Myometrial cell (primary cell): ENCODE results near the gene PRR20E. TPM values are rescaled to one million over a fixed set of nuclear protein-coding genes. Genes with fewer than 3 reads are reported as not detected.

ENCODE experiments used
- total RNA-seq: library from RNA; depleted of rRNA; stranded (reverse); fragments of >200 nt; gene quantifications from 2 replicates; pipeline ENCODE4 v1.2.3, GENCODE V29; 2015

PRR20E gene
- not detected in 2 replicates for total RNA-seq

DNA sequence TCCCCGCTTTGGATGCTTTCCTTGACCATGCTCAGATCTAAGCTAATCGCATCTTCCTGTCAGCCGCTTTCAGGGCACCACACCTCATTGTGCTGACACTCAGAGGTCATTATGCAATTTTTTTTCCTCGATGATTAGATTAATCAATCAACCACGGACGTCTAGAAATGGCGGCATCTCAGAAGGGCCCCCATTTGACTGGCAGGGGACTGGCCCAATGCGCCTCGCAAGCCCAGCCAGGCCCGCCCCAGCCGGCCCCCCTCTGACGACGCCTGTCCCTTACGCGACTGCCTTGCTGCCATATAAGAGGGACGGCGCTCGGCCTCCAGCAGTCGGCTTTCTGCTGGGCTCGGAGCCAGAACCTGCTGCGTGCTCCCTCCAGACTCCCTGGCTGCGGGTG lies at the start of gene PRR20E:
TSS of gene PRR20E (plus strand) at position 301 of the 400 bp plus-strand sequence. CDS start 387 bp downstream, outside the sequence.

DNA sequence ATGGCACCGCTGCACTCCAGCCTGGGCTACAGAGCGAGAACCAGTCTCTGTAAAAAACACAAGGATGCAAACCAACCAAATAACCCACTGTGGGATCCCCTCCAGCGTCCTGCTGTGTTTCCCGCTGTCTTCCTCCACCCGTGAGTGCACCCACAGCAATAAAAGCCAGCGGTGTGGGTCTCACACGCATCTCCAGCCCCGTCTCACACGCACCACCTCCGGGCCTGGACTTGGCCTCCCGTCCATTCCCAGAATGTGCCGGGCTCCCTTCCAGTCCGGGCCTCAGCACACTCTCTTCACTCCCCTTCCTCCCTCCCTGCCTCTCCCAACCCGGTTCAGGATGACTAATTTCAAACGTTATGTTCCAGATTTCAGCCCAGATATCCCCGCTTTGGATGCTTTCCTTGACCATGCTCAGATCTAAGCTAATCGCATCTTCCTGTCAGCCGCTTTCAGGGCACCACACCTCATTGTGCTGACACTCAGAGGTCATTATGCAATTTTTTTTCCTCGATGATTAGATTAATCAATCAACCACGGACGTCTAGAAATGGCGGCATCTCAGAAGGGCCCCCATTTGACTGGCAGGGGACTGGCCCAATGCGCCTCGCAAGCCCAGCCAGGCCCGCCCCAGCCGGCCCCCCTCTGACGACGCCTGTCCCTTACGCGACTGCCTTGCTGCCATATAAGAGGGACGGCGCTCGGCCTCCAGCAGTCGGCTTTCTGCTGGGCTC lies 26.6 kb upstream of the PRR20E start, which contains the start of gene PRR20A:
TSS of gene PRR20A (plus strand) at position 684 of the 734 bp plus-strand sequence. CDS start 387 bp downstream, outside the sequence.

DNA sequence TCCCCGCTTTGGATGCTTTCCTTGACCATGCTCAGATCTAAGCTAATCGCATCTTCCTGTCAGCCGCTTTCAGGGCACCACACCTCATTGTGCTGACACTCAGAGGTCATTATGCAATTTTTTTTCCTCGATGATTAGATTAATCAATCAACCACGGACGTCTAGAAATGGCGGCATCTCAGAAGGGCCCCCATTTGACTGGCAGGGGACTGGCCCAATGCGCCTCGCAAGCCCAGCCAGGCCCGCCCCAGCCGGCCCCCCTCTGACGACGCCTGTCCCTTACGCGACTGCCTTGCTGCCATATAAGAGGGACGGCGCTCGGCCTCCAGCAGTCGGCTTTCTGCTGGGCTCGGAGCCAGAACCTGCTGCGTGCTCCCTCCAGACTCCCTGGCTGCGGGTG lies 19.8 kb upstream of the PRR20E start, which contains the start of gene PRR20B:
TSS of gene PRR20B (plus strand) at position 301 of the 400 bp plus-strand sequence. CDS start 387 bp downstream, outside the sequence.

DNA sequence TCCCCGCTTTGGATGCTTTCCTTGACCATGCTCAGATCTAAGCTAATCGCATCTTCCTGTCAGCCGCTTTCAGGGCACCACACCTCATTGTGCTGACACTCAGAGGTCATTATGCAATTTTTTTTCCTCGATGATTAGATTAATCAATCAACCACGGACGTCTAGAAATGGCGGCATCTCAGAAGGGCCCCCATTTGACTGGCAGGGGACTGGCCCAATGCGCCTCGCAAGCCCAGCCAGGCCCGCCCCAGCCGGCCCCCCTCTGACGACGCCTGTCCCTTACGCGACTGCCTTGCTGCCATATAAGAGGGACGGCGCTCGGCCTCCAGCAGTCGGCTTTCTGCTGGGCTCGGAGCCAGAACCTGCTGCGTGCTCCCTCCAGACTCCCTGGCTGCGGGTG lies 13.2 kb upstream of the PRR20E start, which contains the start of gene PRR20C:
TSS of gene PRR20C (plus strand) at position 301 of the 400 bp plus-strand sequence. CDS start 387 bp downstream, outside the sequence.

DNA sequence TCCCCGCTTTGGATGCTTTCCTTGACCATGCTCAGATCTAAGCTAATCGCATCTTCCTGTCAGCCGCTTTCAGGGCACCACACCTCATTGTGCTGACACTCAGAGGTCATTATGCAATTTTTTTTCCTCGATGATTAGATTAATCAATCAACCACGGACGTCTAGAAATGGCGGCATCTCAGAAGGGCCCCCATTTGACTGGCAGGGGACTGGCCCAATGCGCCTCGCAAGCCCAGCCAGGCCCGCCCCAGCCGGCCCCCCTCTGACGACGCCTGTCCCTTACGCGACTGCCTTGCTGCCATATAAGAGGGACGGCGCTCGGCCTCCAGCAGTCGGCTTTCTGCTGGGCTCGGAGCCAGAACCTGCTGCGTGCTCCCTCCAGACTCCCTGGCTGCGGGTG lies 6.7 kb upstream of the PRR20E start, which contains the start of gene PRR20D:
TSS of gene PRR20D (plus strand) at position 301 of the 400 bp plus-strand sequence. CDS start 387 bp downstream, outside the sequence.

Other genes with a start within 250 kb of the PRR20E start
- gene PRR20A, start 26.3 kb upstream of the PRR20E start, total RNA-seq, result not detected in 2 replicates
- not detected in 2 replicates for gene PRR20B, start 19.7 kb upstream of the PRR20E start, total RNA-seq
- not detected in 2 replicates for gene PRR20C, start 13.1 kb upstream of the PRR20E start, total RNA-seq
- not detected in 2 replicates for gene PRR20D, start 6.6 kb upstream of the PRR20E start, total RNA-seq